Dermis microvascular lymphatic vessel endothelial cell (primary cell): ENCODE data around the gene LOXL3. TPM values are rescaled to one million over a fixed set of nuclear protein-coding genes. Genes with fewer than 3 reads are reported as not detected.
"Not testable (repeated sequence)": the region's sequence is repeated elsewhere in the genome, so short reads cannot be mapped to it uniquely, and the experiment has no call there.

Experiments
- DNase-seq, 2 donors: peaks; one replicate each; pipeline versions ENCODE4 v3.0.0 to v3.0.0-alpha.2; 2010; ENCODE audit warnings: low read depth in 2 of 2
- total RNA-seq: library from RNA; depleted of rRNA; stranded (reverse); fragments of >200 nt; gene quantifications from 2 replicates; pipeline ENCODE4 v1.2.1, GENCODE V29; 2014

The LOXL3 gene
- total RNA-seq, 1 donor from 2014 or later = 0.77 TPM

GRCh38 chr2:74573747-74574562 lies 20.2 kb upstream of the LOXL3 start:
- peak; percentile 20 to 43 for DNase-seq

GRCh38 chr2:74572178-74572925 lies 18.6 kb upstream of the LOXL3 start:
- DNase-seq = no peak

- DNase-seq = no peak
Observed at GRCh38 chr2:74571058-74571457, 17.3 kb upstream of the LOXL3 start.

GRCh38 chr2:74569686-74570085 lies 15.9 kb upstream of the LOXL3 start:
- no peak for DNase-seq

GRCh38 chr2:74567881-74568280 lies 14.1 kb upstream of the LOXL3 start:
- no peak for DNase-seq

GRCh38 chr2:74566754-74567085 lies 13.0 kb upstream of the LOXL3 start:
- no peak for DNase-seq

GRCh38 chr2:74566076-74566753 lies 12.5 kb upstream of the LOXL3 start:
- no peak for DNase-seq

GRCh38 chr2:74564222-74564621 lies 10.5 kb upstream of the LOXL3 start:
- DNase-seq = no peak

- no peak for DNase-seq
Observed at GRCh38 chr2:74562126-74562775, 8.5 kb upstream of the LOXL3 start.

- DNase-seq = not testable (repeated sequence)
Observed at GRCh38 chr2:74561022-74561421, 7.3 kb upstream of the LOXL3 start.

GRCh38 chr2:74560591-74560990 lies 6.8 kb upstream of the LOXL3 start:
- no peak for DNase-seq

- DNase-seq = no peak
Observed at GRCh38 chr2:74559912-74560311, 6.2 kb upstream of the LOXL3 start.

GRCh38 chr2:74558284-74559230 lies 4.8 kb upstream of the LOXL3 start:
- DNase-seq = no peak

- no peak for DNase-seq
Observed at GRCh38 chr2:74556831-74557370, 3.2 kb upstream of the LOXL3 start.

GRCh38 chr2:74556159-74556558 lies 2.4 kb upstream of the LOXL3 start:
- DNase-seq = no peak

GRCh38 chr2:74555610-74556103 lies 1.9 kb upstream of the LOXL3 start:
- DNase-seq = no peak

GRCh38 chr2:74554820-74555531 lies 1.2 kb upstream of the LOXL3 start:
- peak in 1 of 2 donors; percentile 41 for DNase-seq

- DNase-seq = no peak
Observed at GRCh38 chr2:74552914-74553811, 579 bp downstream of the LOXL3 start.
